ENCODE measurements around the gene COA1.
"Not testable (repeated sequence)": the region's sequence is repeated elsewhere in the genome, so short reads cannot be mapped to it uniquely, and the experiment has no call there.

Gene COA1

DNA sequence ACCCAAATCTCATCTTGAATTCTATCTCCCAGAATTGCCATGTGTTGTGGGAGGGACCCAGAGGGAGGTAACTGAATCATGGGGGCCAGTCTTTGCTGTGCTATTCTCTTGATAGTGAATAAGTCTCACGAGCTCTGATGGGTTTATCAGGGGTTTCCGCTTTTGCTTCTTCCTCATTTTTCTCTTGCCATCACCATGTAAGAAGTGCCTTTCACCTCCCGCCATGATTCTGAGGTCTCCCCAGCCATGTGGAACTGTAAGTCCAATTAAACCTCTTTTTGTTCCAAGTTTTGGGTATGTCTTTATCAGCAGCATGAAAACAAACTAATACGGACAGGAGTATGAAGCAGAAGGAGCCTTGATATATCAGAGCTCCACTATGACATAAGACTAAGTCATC is 41.5 kb downstream of the COA1 start:
- DNase-seq = not testable (repeated sequence)

DNA sequence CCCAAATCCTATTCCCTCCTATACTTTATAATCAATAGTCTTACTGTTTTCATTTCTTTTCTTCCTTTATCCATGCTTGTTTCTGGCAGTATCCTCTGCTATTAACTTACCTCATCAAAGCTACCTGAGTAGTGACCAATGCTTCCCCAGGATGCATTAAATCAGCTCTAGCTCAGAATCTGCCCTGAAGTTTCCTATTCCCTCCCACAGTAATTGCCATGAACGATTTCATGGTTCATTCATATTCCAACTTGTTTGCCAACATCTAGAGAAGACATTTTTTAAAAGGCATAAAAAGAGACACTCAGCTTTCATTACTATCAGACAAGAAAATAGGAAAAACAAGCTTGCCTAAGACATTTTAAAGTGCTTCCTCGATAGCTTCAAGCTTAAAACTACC is 42.3 kb downstream of the COA1 start:
- DNase-seq = no peak

DNA sequence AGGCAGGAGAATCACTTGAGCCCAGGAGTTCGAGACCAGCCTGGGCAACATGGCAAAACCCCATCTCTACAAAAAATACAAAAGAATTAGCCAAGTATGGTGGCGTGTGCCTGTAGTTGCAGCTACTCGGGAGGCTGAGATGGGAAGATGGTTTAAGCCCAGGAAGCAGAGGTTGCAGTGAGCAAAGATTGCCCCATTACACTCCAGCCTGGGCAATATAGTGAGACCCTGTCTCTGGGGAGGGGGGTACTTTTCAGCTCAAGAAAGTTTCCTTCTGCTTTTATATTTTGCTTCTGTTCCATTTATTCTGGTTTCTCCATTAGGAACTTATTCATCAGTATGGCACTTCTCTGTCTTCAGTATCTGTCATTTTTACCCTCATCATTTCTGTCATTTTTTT is 48.6 kb downstream of the COA1 start:
- no peak for DNase-seq

DNA sequence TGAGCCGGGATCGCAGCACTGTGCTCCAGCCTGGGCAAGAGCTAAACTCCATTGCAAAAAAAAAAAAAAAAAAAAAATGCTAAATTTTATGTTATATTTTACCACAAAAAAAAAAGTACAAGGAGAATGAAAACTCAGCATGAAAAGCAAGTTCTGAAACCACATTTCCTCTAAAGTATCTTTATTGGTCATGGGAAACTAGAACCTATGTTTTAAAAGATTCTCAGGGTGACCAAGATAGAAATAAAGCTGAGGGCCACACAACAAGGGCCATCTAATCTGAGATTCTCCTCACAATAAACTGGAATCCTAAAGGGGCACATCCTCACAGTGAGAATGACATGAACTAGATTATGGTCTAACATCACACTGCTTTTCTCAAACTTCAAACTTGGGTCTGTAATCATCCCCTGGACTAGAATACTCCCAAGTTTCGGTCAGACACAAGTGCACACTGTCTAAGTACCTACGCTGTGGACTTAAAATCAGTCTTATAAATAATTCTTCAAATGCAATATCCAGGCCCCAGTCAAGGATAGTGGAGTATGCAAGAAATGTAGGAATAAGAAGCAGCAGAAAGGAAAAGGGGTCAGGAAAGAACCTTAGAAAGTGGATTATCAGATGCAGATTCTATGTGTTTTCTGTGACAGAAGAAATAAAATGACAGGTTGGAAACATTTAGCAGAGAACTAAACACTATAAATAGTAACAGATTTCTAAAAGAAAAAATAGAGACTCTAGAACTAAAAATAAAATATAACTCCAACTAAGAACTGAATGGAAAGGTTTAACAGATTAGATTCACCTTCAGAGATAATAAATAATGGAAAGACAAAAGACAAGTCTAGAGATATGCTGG is 49.9 kb downstream of the COA1 start:
- DNase-seq = no peak

DNA sequence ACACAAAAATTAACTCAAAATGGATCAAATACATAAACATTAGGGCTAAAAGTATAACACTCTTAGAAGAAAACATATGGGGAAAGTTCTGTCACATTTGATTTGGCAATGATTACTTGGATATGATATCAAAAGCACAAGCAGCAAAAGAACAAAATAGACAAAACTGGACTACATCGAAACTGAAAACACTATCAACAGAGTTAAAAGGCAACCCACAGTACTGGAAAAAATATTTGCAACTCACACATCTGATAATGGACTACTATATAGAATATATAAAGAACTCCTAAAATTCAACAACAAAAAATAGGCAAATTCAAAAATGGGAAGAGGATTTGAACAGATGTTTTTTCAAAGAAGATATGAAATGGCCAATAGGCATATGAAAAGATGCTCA is 51.0 kb downstream of the COA1 start:
- DNase-seq = no peak

DNA sequence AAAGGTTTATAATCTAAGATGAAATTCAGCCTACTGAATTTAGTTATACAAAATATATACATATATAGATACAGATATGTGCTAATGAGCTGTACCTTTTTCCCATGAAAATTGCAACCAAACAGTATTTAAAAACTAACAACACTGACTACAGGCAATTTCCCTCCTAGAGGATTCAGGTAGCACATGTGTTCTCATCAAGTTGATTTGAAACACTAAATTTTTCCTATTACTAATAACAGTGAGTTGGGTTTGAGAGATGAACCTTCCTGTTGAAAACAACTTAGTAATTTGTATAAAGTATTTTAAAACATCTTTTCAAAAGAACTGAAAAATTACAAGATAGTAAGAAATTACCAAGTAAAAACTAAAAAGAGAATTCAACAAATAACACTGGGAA is 51.5 kb downstream of the COA1 start:
- no peak for DNase-seq

DNA sequence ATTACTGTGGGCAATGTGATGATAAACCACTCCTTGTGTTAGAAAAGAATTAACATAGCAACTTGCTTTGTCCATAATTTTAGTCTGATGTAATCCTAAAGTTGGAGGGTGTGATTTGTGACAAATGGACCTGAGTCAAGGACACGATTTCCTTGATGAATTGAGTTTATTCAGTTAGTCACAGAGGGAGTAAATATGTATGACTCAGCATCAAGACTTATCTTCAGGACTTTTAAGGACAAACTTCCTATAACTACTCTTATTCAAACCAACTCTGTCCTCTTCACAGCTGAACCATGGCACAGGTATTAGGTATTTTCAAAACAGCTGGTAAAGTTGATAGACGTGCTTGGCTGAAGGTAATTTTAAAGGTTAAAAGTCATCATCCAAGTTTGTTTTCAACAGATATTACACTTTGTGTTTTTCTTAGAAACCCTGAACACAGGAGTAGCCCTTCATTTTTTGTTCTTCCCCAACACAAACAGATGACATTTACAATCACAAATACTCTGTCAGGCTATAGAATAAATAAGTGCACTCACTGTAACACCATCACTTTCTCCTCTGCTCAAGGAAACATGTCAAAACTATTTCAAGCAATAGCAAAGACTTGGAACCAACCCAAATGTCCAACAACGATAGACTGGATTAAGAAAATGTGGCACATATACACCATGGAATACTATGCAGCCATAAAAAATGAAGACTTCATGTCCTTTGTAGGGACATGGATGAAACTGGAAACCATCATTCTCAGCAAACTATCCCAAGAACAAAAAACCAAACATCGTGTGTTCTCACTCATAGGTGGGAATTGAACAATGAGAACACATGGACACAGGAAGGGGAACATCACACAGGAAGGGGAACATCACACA is 54.5 kb downstream of the COA1 start:
- DNase-seq = peak in 1 of 2 donors; percentile 10

DNA sequence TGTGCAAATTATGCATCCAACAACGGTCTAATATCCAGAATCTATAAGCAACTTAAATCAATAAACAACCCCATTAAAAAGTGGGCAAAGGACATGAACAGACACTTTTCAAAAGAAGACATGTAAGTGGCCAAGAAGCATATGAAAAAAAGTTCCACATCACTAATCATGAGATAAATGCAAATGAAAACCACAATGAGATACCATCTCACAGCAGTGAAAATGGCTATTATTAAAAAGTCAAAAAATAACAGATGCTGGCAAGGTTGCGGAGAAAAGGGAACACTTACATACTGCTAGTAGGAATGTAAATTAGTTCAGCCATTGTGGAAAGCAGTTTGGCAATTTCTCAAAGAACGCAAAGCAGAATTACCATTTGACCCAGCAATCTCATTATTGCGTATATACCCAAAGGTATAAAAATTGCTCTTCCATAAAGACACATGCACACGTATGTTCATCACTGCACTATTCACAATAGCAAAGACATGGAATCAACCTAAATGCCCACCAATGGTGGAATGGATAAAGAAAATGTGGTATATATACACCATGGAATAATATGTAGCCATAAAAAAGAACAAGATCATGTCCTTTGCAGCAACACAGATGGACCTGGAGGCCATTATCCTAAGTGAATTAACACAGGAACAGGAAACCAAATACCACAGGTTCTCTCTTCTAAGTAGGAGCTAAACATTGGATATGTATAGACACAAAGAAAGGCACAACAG is 55.9 kb downstream of the COA1 start:
- not testable (repeated sequence) for DNase-seq

DNA sequence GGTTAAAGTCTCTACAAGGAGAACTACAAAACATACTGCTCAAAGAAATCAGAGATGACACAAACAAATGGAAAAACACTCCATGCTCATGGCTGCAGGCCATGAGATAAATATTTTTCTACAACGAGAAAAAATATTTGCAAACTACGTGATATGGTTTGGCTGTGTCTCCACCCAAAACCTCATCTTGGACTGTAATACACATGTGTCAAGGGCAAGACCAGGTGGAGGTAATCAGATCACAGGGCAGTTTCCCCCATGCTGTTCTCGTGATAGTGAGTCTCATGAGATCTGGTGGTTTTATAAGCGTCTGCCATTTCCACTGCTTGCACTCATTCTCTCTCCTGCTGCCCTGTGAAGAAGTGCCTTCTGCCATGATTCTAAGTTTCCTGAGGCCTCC is 57.8 kb downstream of the COA1 start:
- DNase-seq = no peak

DNA sequence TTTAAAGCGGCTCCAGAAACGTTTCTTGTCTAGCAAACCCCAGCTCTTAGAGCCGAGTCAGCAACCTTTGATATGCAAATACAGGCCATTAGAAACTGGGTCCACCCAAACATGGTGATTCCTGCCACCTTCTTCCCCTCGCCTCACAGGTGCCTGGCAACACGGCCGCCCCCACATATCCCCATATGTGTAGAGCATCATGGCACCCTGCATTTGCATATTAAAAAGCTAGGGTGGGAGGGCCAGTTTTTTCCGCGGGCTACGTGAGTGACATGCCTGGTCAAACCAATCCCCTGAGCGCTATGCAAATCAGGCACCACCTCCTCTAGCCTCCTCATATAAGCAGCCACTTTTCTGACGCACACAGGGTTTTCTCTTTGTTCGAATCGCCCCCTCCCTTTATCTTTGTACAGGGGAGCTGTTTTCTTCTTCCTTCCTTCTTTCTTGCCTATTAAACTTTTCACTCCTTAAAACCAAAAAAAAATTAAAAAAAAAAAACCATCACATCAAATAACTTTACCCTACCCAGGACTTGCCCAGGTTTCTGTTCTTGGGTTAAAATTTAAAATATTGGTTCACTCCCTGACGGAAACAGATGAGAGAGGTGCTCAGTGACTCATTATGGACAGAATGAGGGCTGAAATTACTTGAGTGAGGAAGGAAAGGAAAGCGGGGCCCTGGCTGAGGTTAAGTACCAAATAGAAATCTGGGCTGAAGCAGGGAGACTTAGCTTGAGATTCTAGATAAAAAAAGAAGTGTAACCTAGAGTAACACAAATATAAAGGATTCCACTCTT is 59.8 kb downstream of the COA1 start:
- DNase-seq = no peak

DNA sequence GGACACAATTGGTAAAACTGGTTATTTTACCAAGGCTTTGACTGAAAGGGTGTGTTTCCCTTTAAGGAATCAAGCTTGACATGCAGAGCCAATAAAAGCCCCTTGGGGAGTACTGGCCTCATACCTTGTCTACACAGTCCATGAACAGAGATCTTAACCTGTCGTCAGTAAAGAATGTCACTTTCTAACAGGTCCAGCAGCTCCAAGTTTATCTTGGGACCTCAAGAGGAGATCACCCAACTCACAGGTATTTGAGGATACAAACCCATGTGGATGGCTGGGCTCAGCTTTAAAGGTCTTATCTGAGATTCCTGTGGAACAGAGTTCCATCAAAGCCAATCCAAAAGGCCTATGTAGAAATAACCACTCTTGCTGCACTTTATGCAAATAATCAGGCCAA is 61.3 kb downstream of the COA1 start:
- DNase-seq = no peak

DNA sequence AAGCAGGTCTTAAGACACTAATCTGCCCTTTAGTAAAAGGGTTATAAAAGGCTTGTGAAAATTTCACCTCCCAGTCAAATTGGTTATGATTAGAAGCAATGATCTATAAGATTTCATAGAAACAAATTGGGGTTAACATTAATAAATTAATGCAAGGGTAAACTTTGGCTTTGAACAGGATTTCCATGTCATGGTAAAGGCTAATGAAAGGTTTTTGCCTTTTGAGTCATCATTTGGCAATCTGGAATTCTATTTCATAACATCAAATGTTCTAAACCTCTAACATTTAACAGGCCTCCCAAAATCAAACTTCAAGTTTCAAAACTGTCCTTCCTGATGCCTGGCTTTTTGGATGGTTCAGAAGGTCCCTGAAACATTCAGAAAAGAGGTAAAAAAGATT is 62.4 kb downstream of the COA1 start:
- DNase-seq = no peak

DNA sequence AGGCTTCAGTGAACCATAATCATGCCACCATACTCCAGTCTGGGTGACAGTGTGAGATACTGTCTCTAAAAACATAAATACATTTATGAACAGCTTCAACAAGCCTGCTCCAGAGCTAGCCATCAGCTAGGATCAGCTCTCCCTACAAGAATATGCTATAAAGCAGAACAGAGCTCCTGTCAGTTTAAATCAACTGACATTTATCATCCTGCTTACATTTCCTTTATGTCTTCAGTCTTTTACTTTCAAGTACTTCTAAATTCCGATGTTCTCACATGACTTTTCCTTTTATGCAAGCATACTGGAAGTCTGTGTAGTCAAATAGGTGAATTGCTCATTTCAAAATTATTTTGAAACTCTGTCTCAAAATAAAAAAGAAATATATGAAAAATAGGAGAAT is 64.6 kb downstream of the COA1 start:
- no peak for DNase-seq

DNA sequence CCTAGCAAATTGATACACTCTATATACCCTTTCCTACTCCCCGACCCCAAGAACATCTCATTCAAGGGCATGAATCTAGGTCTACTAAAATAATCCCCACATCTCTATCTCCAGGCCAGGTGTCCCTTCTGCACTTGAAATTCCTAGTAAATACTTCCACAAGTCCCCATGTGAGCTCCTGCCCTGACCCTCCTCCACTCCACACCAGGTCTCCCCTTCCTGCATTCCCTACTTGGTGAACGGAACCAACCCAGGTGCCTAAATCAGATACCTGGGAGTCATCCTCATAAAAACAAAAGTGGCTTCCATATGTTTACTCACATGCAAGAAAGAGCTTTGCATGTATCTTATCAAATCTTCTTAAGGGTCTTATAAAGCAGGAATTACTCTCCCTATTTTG is 69.2 kb downstream of the COA1 start:
- no peak for DNase-seq

DNA sequence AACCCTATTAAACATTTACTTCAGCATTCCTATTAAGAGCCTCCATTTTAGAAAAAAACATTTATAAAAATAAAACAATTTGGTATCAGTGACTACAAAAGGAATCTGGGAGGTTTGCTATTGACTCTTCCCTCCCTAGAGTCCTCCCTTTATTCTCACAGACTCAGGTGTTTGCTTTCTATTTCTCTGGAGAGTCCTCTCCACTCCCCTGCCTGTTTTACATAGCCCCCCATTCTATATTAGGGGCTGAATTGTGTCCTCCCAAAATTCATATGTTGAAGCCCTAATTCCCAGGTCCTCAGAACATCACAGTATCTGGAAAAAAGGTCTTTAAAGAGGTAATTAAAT is 69.8 kb downstream of the COA1 start:
- DNase-seq = no peak

DNA sequence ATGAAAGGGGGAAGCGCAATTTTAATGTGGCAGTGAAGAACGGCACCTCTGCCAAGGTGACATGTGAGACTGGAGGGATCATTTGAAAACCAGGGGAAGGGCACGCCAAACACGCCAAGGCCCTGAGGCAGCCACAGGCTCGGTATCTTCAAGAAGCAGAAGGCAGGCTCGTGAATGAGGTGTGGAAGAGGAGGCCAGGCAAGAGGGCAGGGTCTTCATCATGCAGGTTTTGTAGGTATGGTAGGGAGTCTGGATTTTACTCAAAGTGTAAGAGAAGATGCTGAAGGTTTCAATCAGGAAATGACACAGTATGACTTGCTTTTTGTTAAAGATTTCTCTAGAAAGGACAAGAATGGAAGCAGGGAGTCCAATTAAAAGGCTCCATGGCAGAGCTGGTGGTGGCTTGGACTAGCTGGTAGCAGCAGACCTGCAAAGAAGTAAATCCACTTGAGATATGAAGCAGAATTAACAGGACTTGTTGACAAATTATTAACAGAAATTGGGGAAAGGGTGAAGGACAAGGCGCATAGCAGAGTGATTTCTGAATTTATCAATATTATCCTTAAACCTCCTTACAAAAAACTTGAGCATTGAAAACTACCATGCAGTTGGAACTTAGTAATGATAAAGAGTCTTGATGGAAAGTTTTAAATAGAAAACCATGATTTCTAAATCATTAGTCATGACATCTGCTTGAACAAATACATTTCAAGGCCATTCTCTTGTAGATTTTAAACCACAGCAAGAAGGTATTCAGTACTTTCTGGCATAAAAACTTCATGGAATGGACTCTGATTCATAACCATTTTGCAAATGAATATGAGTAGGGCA is 70.4 kb downstream of the COA1 start:
- DNase-seq = no peak

DNA sequence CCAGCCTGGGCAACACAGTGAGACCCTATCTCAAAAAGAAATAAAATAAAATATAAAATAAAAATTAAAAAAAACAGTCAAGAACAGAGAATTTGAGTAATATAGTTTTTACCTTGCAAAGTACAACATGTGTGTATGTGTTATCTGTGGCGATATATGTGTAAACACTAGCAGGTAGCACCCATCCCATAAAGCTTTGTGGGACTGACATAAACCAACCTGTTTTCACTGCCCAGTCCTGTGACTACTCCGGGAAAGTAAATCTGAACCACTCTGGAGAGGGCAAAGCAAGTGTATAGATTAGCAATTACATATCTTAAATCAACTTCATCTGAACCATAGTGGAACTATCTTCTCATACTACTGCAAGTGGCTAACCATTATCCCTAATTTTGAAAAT is 72.3 kb downstream of the COA1 start:
- DNase-seq = no peak

DNA sequence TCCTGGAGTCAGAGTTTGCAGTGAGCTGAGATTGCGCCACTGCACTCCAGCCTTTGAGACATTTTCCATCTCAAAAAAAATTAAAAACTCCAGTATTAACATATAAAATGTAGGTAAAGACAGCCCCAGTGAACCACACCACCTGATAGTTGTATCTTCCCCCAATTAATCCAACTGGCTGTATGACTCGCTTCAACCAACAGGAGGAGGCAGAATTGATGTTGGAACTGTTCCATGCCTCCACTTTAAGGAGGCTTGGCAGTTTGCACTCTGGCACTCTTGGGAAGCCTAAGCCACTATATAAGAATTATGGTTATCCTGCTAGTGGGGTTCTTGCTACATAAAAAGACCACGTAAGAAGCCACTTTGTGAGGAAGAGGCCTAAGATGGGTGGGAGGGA is 73.7 kb downstream of the COA1 start:
- DNase-seq = no peak

DNA sequence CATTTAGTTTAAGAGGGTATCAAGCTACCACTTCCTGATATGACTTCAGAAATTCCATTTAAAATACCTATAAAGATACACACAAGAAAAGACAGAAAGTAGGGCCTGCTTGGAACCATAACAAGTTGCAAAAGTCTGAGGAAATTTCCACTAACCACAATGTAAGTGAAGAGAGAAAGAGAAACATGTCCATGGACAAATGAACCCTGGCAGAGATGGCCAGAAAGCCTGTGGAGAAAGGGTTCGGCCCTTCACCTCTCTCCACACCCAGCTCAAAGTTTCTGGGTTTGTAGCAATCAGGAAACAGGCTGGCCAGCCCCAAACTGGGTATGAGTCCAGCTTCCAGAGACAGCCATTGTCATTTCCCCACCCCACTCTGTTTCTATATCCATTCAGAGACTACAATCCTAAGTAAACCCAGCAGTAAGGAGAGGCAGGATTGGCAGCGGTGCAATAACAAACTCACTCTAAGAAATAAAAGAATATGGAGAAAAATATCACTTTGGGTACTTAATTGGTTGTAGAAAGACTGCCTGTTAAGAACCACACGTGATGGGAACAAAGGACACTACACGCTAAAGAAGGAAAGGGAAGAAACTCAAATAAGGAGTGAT is 75.3 kb downstream of the COA1 start:
- no peak for DNase-seq

DNA sequence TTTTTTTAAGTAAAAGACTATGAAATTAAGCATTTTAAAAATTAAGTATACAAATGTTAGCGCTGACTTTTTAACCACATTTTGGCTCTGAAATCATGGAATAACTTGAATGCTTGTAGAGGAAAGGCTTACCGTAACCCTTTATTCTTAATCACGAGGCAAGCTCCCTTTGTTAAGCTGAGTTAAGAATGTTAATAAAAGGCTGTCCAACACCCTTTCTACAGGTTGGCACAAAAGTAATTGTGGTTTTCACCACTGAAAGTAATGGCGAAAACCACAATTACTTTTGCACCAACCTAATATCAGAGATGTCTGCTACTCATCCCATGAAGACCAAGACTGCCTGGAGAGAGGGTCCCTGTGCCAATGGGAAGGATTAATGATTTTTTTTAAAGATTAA is 75.9 kb downstream of the COA1 start:
- no peak for DNase-seq

DNA sequence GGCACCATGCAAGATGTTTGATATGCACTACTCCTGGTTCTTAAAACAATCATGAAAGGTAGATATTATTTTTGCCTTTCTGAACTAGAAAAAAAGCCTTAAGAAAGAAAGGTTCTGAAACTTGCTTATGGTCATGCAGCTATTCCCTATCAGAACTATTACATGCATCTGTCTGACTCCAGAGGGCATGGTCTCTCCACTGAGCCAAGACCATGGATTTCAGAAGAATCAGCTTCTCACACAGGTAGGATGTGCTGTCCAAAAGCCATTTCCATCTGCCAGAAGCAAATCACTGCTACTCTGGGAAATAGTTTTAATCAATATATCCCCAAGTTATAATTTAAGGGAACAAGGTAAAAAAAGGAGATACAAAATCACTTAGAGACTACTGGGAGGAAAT is 77.0 kb downstream of the COA1 start:
- no peak for DNase-seq

All from inflammatory macrophage treated with lipopolysaccharide for 1 hour (primary cell).